Measurements from ENCODE around the gene SIRT6.
"Not testable (repeated sequence)": the region's sequence is repeated elsewhere in the genome, so short reads cannot be mapped to it uniquely, and the experiment has no call there.

GRCh38 chr19:4192537-4192936 lies 10.2 kb upstream of the SIRT6 start:
- not testable (repeated sequence) for TF ChIP-seq CTCF (IDR thresholded peaks at IDR 0.05); POLR2A (IDR thresholded peaks at IDR 0.05); POLR2AphosphoS5 (IDR thresholded peaks at IDR 0.05); EP300 (IDR thresholded peaks at IDR 0.05; ENCODE audit: low read depth)

All from transverse colon (tissue), 4 donors.